Mesendoderm (in vitro differentiated cells): ENCODE measurements around the gene RCN2.

Source experiments
- DNase-seq: peaks from one replicate; pipeline ENCODE4 v3.0.0; 2013
- H2AK5ac ChIP-seq: 2 replicates; pipeline ENCODE4 v1.6.1; 2013; ENCODE audit warnings: low read length, inconsistent platforms
- H2BK120ac ChIP-seq: 2 replicates; pipeline ENCODE4 v1.6.1; 2013; ENCODE audit warnings: low read depth, mild to moderate bottlenecking, low read length, moderate library complexity, mixed read lengths
- H2BK15ac ChIP-seq: replicated peaks from 2 replicates; pipeline ENCODE4 v1.6.1; 2013; ENCODE audit warnings: low read depth, mild to moderate bottlenecking, moderate library complexity
- H2BK5ac ChIP-seq: 2 replicates; pipeline ENCODE4 v1.6.1; 2013; ENCODE audit warnings: low read length, inconsistent platforms
- H3K18ac ChIP-seq: 2 replicates; pipeline ENCODE4 v1.6.1; 2013; ENCODE audit warnings: mild to moderate bottlenecking, low read length, mixed read lengths
- H3K23ac ChIP-seq: one replicate; pipeline ENCODE4 v1.6.1; 2013; ENCODE audit warnings: low read length
- H3K27ac ChIP-seq: 2 replicates; pipeline ENCODE4 v1.5.1; 2013; ENCODE audit warnings: low read depth, mild to moderate bottlenecking, inconsistent platforms, low read length, moderate library complexity
- H3K27me3 ChIP-seq: 2 replicates; pipeline ENCODE4 v1.6.1; 2013; ENCODE audit warnings: low read length, control low read depth, mild to moderate bottlenecking, inconsistent platforms; ENCODE audit not compliant: insufficient read depth, poor library complexity
- H3K36me3 ChIP-seq: 2 replicates; pipeline ENCODE4 v1.6.1; 2013; ENCODE audit warnings: low read length, inconsistent platforms; ENCODE audit not compliant: control insufficient read depth, insufficient read depth
- H3K4ac ChIP-seq: one replicate; pipeline ENCODE4 v1.6.1; 2013; ENCODE audit warnings: low read depth, mild to moderate bottlenecking, low read length, moderate library complexity
- H3K4me1 ChIP-seq: 2 replicates; pipeline ENCODE4 v1.6.1; 2013; ENCODE audit warnings: low read depth, low read length, inconsistent platforms; ENCODE audit not compliant: control insufficient read depth
- H3K4me2 ChIP-seq: 2 replicates; pipeline ENCODE4 v1.6.1; 2013; ENCODE audit warnings: low read length
- H3K4me3 ChIP-seq: 2 replicates; pipeline ENCODE4 v1.5.1; 2013; ENCODE audit warnings: mild to moderate bottlenecking, low read length
- H3K56ac ChIP-seq: one replicate; pipeline ENCODE4 v1.6.1; 2013; ENCODE audit warnings: low read length
- H3K79me1 ChIP-seq: 2 replicates; pipeline ENCODE4 v1.6.1; 2013; ENCODE audit warnings: low read length, inconsistent platforms
- H3K79me2 ChIP-seq: 2 replicates; pipeline ENCODE4 v1.6.1; 2013; ENCODE audit warnings: mild to moderate bottlenecking, low read length; ENCODE audit not compliant: control insufficient read depth, insufficient read depth
- H3K9ac ChIP-seq: 2 replicates; pipeline ENCODE4 v1.6.1; 2013; ENCODE audit warnings: low read length, inconsistent platforms
- H4K5ac ChIP-seq: one replicate; pipeline ENCODE4 v1.6.1; 2013; ENCODE audit warnings: low read length
- H4K8ac ChIP-seq: one replicate; pipeline ENCODE4 v1.6.1; 2013; ENCODE audit warnings: low read depth, mild to moderate bottlenecking, control low read depth, low read length, moderate library complexity
- WGBS: extraction: QIAGEN DNeasy Blood & Tissue Kit; methylation state at CpG from one replicate; pipeline ENCODE4 v1.1.7; 2013; ENCODE audit warnings: low lambda C conversion rate, missing lambda C conversion rate; ENCODE audit not compliant: insufficient coverage; ENCODE audit errors: extremely low coverage; 5-methylcytosine and 5-hydroxymethylcytosine counted together

The RCN2 gene

GRCh38 chr15:76947454-76947853, 15.9 kb downstream of the RCN2 start:
- Histone ChIP-seq H2BK5ac (no peak overlapping the region), H2BK15ac (no peak overlapping the region), H3K56ac (no peak overlapping the region), H3K18ac (no peak overlapping the region), H2BK120ac (no peak overlapping the region), H3K4ac (no peak overlapping the region), H3K27ac (no peak overlapping the region), H3K36me3 (peaks cover 2% of the 10 kb centered on the region), H3K79me1 (peaks cover 2% of the 10 kb centered on the region), H3K9ac (no peak overlapping the region), H3K27me3 (no peaks in the 10 kb centered on the region), H4K8ac (no peak overlapping the region), H2AK5ac (no peak overlapping the region), H3K4me1 (no peaks in the 10 kb centered on the region), H4K5ac (no peak overlapping the region), H3K23ac (no peak overlapping the region), H3K4me3 (no peak overlapping the region), H3K79me2 (no peaks in the 10 kb centered on the region), H3K4me2 (no peak overlapping the region)
- DNase-seq, result no peak
- WGBS, result no CpG with 5 or more reads among the region's 3 CpGs

GRCh38 chr15:76951220-76951619, 19.7 kb downstream of the RCN2 start:
- Histone ChIP-seq H4K5ac (no peak overlapping the region), H3K4me3 (no peak overlapping the region), H3K18ac (no peak overlapping the region), H3K56ac (no peak overlapping the region), H3K9ac (no peak overlapping the region), H4K8ac (no peak overlapping the region), H3K4ac (no peak overlapping the region), H3K79me1 (no peaks in the 10 kb centered on the region), H3K79me2 (no peaks in the 10 kb centered on the region), H3K23ac (no peak overlapping the region), H3K27me3 (no peaks in the 10 kb centered on the region), H2AK5ac (no peak overlapping the region), H2BK120ac (no peak overlapping the region), H2BK15ac (no peak overlapping the region), H3K36me3 (no peaks in the 10 kb centered on the region), H2BK5ac (no peak overlapping the region), H3K27ac (no peak overlapping the region), H3K4me1 (no peaks in the 10 kb centered on the region), H3K4me2 (no peak overlapping the region)
- WGBS, result no CpG with 5 or more reads among the region's 1 CpG
- DNase-seq, result no peak

- no peaks in the 10 kb centered on the region for H3K4me1 ChIP-seq
- no peak overlapping the region for H4K5ac ChIP-seq
- H3K27ac ChIP-seq, result no peak overlapping the region
- H2AK5ac ChIP-seq, result no peak overlapping the region
- no peak overlapping the region for H3K4ac ChIP-seq
- H3K36me3 ChIP-seq, result no peaks in the 10 kb centered on the region
- no peak overlapping the region for H3K56ac ChIP-seq
- no peak overlapping the region for H2BK5ac ChIP-seq
- H3K79me2 ChIP-seq, result no peaks in the 10 kb centered on the region
- WGBS, result no CpG with 5 or more reads among the region's 3 CpGs
- no peak overlapping the region for H2BK15ac ChIP-seq
- H3K27me3 ChIP-seq, result no peaks in the 10 kb centered on the region
- H4K8ac ChIP-seq, result no peak overlapping the region
- no peaks in the 10 kb centered on the region for H3K79me1 ChIP-seq
- H3K9ac ChIP-seq, result no peak overlapping the region
- no peak overlapping the region for H3K18ac ChIP-seq
- DNase-seq, result no peak
- H3K23ac ChIP-seq, result no peak overlapping the region
- no peak overlapping the region for H3K4me3 ChIP-seq
- no peak overlapping the region for H2BK120ac ChIP-seq
- no peak overlapping the region for H3K4me2 ChIP-seq
Observed at GRCh38 chr15:76953913-76954312, 22.4 kb downstream of the RCN2 start.

- no peak overlapping the region for H4K5ac ChIP-seq
- H2BK15ac ChIP-seq, result no peak overlapping the region
- H3K79me2 ChIP-seq, result no peaks in the 10 kb centered on the region
- no peak overlapping the region for H2AK5ac ChIP-seq
- no peak overlapping the region for H3K4ac ChIP-seq
- no peak overlapping the region for H3K4me2 ChIP-seq
- no peak for DNase-seq
- no peak overlapping the region for H3K18ac ChIP-seq
- H3K27me3 ChIP-seq, result no peaks in the 10 kb centered on the region
- no peaks in the 10 kb centered on the region for H3K79me1 ChIP-seq
- H3K56ac ChIP-seq, result no peak overlapping the region
- no peak overlapping the region for H4K8ac ChIP-seq
- no CpG with 5 or more reads among the region's 2 CpGs for WGBS
- H2BK120ac ChIP-seq, result no peak overlapping the region
- H3K23ac ChIP-seq, result no peak overlapping the region
- no peak overlapping the region for H2BK5ac ChIP-seq
- H3K27ac ChIP-seq, result no peak overlapping the region
- H3K36me3 ChIP-seq, result no peaks in the 10 kb centered on the region
- H3K4me3 ChIP-seq, result no peak overlapping the region
- H3K4me1 ChIP-seq, result no peaks in the 10 kb centered on the region
- H3K9ac ChIP-seq, result no peak overlapping the region
Observed at GRCh38 chr15:76954744-76955143, 23.2 kb downstream of the RCN2 start.

GRCh38 chr15:76961268-76962011, 29.9 kb downstream of the RCN2 start:
- no peak overlapping the region for H2BK15ac ChIP-seq
- DNase-seq, result peak; percentile 28
- H2BK5ac ChIP-seq, result no peak overlapping the region
- H3K4me1 ChIP-seq, result peaks cover 12% of the 10 kb centered on the region
- H2BK120ac ChIP-seq, result no peak overlapping the region
- H3K36me3 ChIP-seq, result no peaks in the 10 kb centered on the region
- no peak overlapping the region for H3K4me3 ChIP-seq
- no peak overlapping the region for H4K8ac ChIP-seq
- no peak overlapping the region for H2AK5ac ChIP-seq
- H3K4ac ChIP-seq, result no peak overlapping the region
- WGBS, result no CpG with 5 or more reads among the region's 6 CpGs
- H3K27me3 ChIP-seq, result no peaks in the 10 kb centered on the region
- H3K79me1 ChIP-seq, result no peaks in the 10 kb centered on the region
- no peak overlapping the region for H4K5ac ChIP-seq
- H3K4me2 ChIP-seq, result no peak overlapping the region
- H3K9ac ChIP-seq, result no peak overlapping the region
- no peak overlapping the region for H3K56ac ChIP-seq
- no peak overlapping the region for H3K18ac ChIP-seq
- no peak overlapping the region for H3K27ac ChIP-seq
- no peak overlapping the region for H3K23ac ChIP-seq
- no peaks in the 10 kb centered on the region for H3K79me2 ChIP-seq
